Measurements from ENCODE around the gene EGFR. TPM values are rescaled to one million over a fixed set of nuclear protein-coding genes. Genes with fewer than 3 reads are reported as not detected.

The EGFR gene
- total RNA-seq: 10 to 100 TPM; 36.4 to 73.6 (median 38.7) TPM

DNA sequence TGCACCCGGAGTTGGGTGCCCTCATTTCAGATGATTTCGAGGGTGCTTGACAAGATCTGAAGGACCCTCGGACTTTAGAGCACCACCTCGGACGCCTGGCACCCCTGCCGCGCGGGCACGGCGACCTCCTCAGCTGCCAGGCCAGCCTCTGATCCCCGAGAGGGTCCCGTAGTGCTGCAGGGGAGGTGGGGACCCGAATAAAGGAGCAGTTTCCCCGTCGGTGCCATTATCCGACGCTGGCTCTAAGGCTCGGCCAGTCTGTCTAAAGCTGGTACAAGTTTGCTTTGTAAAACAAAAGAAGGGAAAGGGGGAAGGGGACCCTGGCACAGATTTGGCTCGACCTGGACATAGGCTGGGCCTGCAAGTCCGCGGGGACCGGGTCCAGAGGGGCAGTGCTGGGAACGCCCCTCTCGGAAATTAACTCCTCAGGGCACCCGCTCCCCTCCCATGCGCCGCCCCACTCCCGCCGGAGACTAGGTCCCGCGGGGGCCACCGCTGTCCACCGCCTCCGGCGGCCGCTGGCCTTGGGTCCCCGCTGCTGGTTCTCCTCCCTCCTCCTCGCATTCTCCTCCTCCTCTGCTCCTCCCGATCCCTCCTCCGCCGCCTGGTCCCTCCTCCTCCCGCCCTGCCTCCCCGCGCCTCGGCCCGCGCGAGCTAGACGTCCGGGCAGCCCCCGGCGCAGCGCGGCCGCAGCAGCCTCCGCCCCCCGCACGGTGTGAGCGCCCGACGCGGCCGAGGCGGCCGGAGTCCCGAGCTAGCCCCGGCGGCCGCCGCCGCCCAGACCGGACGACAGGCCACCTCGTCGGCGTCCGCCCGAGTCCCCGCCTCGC lies at the start of gene EGFR:
EGFR (plus strand) TSS at position 657 of the 830 bp plus-strand sequence. CDS start 261 bp downstream, outside the sequence.
- H3K27ac ChIP-seq: peak within 1 kb of the TSS; percentile 93 to 95
- DNase-seq: peak; percentile 87
- H3K36me3 ChIP-seq: no peaks in the 10 kb centered on the region
- peak within 1 kb of the TSS; percentile 63 to 65 for H3K4me3 ChIP-seq
- intact Hi-C loops (cut with DNase I; ENCODE audit: low total_unique reads): no loop called here
- no peaks in the 10 kb centered on the region for H3K4me1 ChIP-seq
- H3K9me3 ChIP-seq: no peaks in the 10 kb centered on the region
- no peaks in the 10 kb centered on the region for H3K27me3 ChIP-seq
- TF ChIP-seq POLR2A (IDR thresholded peaks at IDR 0.05): peak; percentile 82 to 98
- TF ChIP-seq, protein P1, sequence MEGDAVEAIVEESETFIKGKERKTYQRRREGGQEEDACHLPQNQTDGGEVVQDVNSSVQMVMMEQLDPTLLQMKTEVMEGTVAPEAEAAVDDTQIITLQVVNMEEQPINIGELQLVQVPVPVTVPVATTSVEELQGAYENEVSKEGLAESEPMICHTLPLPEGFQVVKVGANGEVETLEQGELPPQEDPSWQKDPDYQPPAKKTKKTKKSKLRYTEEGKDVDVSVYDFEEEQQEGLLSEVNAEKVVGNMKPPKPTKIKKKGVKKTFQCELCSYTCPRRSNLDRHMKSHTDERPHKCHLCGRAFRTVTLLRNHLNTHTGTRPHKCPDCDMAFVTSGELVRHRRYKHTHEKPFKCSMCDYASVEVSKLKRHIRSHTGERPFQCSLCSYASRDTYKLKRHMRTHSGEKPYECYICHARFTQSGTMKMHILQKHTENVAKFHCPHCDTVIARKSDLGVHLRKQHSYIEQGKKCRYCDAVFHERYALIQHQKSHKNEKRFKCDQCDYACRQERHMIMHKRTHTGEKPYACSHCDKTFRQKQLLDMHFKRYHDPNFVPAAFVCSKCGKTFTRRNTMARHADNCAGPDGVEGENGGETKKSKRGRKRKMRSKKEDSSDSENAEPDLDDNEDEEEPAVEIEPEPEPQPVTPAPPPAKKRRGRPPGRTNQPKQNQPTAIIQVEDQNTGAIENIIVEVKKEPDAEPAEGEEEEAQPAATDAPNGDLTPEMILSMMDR (IDR thresholded peaks at IDR 0.05): peak in 1 of 4 experiments; percentile 15

DNA sequence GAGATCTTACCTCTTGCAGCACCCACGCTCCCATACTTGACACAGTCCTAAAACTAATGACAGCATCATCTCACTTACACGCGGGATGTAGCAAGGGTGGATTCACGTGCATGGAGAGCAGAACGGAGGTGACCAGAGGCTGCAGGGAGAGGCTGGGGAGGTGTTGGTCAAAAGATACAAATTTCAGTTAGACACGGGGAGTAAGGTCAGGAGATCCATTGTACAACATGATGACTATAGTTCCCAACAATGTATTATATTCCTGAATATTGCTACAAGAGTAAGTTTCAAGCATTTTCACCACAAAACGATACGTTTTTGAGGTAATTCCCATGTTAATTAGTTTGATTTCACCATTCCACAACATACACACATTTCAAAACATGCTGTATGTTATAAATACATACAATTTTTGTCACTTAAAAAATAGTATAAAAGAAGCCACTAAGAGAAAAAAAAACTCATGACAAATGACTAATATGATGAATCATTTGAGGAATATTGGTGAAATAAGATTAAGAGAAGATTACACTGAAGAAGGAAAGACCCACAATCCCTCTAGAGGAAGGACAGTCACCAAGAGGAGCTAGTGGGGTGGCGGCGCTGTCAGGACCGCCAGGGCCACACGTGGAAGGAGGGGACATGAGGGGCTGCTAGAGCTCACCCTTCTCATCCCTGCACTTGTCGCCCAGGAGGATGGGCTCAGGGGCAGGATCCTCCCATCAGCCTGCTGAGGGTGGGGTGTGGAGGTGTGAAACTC lies 49.4 kb upstream of the EGFR start:
- no peak overlapping the region for H3K27ac ChIP-seq
- no peak overlapping the region for H3K4me3 ChIP-seq
- intact Hi-C loops (cut with DNase I; ENCODE audit: low total_unique reads): no loop called here
- H3K36me3 ChIP-seq: no peaks in the 10 kb centered on the region
- no peak for DNase-seq
- no peaks in the 10 kb centered on the region for H3K9me3 ChIP-seq
- H3K4me1 ChIP-seq: no peaks in the 10 kb centered on the region
- TF ChIP-seq POLR2A (IDR thresholded peaks at IDR 0.05): no peak
- TF ChIP-seq, protein P1 (IDR thresholded peaks at IDR 0.05): no peak
- no peaks in the 10 kb centered on the region for H3K27me3 ChIP-seq

DNA sequence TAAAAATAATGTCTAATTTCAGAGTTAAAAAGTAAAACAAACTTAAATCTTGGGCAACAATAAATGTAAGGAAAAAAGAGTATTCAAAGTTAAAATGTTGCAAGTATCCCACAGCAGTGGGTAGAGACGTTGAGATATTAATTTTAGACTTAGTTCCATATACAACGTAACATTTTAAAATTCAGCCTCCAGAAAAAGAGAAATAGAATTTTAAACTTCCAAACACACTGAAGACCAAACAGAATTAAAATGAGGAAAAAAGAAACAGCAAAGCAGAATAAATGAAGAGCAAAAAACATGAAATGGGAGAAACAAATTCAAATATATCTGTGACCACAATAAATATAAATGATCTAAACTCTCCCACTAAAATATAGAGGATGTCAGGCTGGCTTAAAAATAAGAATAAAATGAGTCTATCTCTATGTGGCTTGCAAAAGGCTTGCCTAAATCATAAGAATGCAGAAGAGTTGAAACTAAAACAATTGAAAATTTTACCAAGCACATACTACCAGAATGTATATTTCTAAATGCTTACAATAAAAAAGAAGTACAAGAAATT lies 46.0 kb upstream of the EGFR start:
- no peak overlapping the region for H3K4me3 ChIP-seq
- H3K36me3 ChIP-seq: no peaks in the 10 kb centered on the region
- H3K4me1 ChIP-seq: no peaks in the 10 kb centered on the region
- no peak overlapping the region for H3K27ac ChIP-seq
- no peak for DNase-seq
- H3K27me3 ChIP-seq: no peaks in the 10 kb centered on the region
- no peaks in the 10 kb centered on the region for H3K9me3 ChIP-seq
- intact Hi-C loops (cut with DNase I; ENCODE audit: low total_unique reads): no loop called here
- TF ChIP-seq, protein P1 (IDR thresholded peaks at IDR 0.05): no peak
- TF ChIP-seq POLR2A (IDR thresholded peaks at IDR 0.05): no peak

DNA sequence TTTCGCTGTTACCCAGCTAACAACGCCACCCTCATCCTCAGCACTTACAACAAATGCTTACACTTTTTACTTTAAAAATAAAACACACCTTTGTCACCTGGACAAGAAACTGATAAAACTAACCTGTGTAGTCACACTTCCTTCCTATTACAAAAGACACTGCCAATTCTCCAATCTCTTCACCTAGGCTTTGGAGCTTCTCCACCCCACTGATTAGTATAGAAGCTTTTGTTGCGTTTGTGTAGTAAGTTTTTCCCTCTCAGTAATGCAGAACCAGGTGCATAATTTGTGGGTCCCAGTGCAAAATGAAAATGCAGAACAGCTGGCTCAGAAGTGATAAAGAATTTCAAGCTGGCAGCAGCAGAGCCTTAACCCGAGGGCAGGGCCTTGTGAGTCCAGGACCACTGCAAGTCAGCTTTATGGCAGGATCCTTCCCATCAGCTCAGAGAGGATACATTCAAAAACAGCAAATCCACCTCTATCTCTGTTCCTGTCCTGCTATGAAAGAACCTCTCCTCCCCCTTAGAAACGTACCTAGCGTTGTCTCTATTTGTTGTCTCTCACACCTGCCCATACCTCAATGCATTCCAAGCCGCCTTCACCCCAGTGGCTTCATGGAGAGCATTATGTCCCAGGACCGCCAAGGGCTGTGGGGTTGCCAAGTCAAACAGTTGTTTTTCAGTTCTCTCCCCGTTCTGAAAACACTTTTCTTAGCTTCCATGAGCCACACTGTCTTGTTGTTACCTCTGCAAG lies 40.3 kb upstream of the EGFR start:
- no peak for DNase-seq
- no peaks in the 10 kb centered on the region for H3K9me3 ChIP-seq
- H3K4me3 ChIP-seq: no peak overlapping the region
- H3K36me3 ChIP-seq: no peaks in the 10 kb centered on the region
- H3K4me1 ChIP-seq: no peaks in the 10 kb centered on the region
- intact Hi-C loops (cut with DNase I; ENCODE audit: low total_unique reads): no loop called here
- H3K27ac ChIP-seq: no peak overlapping the region
- TF ChIP-seq POLR2A (IDR thresholded peaks at IDR 0.05): no peak
- TF ChIP-seq, protein P1 (IDR thresholded peaks at IDR 0.05): no peak
- H3K27me3 ChIP-seq: no peaks in the 10 kb centered on the region

All from uterus (tissue), 4 donors.